Measurements from ENCODE around the gene C11orf52. TPM values are rescaled to one million over a fixed set of nuclear protein-coding genes. Genes with fewer than 3 reads are reported as not detected.

Gene C11orf52
- total RNA-seq, 1 donor from 2014 or later = 5.0 TPM

DNA sequence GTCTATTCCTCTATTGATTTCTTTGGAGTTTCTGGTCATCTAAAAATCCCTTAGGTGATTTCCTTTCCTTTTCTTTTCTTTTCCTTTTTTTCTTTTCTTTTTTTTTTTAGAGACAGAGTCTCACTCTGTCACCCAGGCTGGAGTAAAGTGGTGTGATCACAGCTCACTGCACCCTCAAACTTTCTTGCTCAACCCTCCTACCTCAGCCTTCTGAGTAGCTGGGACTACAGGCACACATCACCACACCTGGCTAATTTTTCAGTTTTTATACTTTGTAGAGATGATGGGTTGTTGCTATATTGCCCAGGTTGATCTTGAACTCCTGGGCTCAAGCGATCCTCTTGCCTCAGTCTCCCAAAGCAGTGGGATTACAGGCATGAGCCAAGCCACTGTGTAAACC is 1.9 kb upstream of the C11orf52 start:
- Histone ChIP-seq H3K27me3 (ENCODE audit: control insufficient read depth, insufficient read depth, low read length) (no peaks in the 10 kb centered on the region), H3K4me3 (ENCODE audit: low read depth, low read length) (no peak overlapping the region), H3K36me3 (ENCODE audit: control insufficient read depth, insufficient read depth, low read length) (no peaks in the 10 kb centered on the region)
- TF ChIP-seq, protein P1, sequence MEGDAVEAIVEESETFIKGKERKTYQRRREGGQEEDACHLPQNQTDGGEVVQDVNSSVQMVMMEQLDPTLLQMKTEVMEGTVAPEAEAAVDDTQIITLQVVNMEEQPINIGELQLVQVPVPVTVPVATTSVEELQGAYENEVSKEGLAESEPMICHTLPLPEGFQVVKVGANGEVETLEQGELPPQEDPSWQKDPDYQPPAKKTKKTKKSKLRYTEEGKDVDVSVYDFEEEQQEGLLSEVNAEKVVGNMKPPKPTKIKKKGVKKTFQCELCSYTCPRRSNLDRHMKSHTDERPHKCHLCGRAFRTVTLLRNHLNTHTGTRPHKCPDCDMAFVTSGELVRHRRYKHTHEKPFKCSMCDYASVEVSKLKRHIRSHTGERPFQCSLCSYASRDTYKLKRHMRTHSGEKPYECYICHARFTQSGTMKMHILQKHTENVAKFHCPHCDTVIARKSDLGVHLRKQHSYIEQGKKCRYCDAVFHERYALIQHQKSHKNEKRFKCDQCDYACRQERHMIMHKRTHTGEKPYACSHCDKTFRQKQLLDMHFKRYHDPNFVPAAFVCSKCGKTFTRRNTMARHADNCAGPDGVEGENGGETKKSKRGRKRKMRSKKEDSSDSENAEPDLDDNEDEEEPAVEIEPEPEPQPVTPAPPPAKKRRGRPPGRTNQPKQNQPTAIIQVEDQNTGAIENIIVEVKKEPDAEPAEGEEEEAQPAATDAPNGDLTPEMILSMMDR (IDR thresholded peaks at IDR 0.05; ENCODE audit: insufficient read depth, low read length, poor library complexity, severe bottlenecking) = no peak
- no peak for DNase-seq (ENCODE audit: low read depth)

DNA sequence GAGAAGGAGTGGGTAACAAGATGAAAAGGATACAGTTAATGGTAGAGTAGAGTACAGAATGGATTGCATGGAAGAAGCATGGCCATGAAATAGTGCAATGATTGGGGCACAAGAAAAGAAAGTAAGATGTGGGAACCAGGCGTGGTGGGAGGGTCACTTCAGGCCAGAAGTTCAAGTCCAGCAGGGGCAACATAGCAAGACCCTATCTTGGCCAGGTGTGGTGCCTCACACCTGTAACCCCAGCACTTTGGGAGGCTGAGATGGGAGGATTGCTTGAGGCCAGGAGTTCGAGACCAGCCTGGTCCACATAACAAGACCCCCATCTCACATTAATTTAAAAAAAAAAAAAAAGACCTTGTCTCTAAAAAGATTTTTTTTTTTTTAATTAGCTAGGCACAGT is 1.4 kb upstream of the C11orf52 start:
- Histone ChIP-seq H3K36me3 (ENCODE audit: control insufficient read depth, insufficient read depth, low read length) (no peaks in the 10 kb centered on the region), H3K4me3 (ENCODE audit: low read depth, low read length) (no peak overlapping the region), H3K27me3 (ENCODE audit: control insufficient read depth, insufficient read depth, low read length) (no peaks in the 10 kb centered on the region)
- TF ChIP-seq, protein P1 (IDR thresholded peaks at IDR 0.05; ENCODE audit: insufficient read depth, low read length, poor library complexity, severe bottlenecking) = no peak
- DNase-seq (ENCODE audit: low read depth) = no peak

DNA sequence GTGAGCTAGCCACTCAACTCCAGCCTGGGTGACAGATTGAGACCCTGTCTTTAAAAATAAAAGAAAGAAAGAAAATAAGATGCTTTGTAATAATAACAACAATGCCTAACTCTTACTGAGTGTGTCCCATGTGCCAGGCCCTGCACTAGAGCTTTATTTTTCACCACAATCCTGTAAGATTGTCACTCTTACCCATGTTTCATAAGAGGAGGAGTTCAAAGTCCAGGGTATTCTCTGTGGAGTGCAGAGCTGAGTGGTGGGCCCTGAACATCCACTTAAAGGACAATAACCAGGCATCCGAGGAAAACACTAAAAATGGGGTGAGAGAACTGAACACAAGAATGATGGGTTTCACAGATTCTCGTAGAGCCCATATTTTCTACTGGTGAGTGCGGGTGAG is 925 bp upstream of the C11orf52 start:
- TF ChIP-seq, protein P1 (IDR thresholded peaks at IDR 0.05; ENCODE audit: insufficient read depth, low read length, poor library complexity, severe bottlenecking) = no peak
- Histone ChIP-seq H3K36me3 (ENCODE audit: control insufficient read depth, insufficient read depth, low read length) (no peaks in the 10 kb centered on the region), H3K27me3 (ENCODE audit: control insufficient read depth, insufficient read depth, low read length) (no peaks in the 10 kb centered on the region), H3K4me3 (ENCODE audit: low read depth, low read length) (no peak overlapping the region)
- no peak for DNase-seq (ENCODE audit: low read depth)

DNA sequence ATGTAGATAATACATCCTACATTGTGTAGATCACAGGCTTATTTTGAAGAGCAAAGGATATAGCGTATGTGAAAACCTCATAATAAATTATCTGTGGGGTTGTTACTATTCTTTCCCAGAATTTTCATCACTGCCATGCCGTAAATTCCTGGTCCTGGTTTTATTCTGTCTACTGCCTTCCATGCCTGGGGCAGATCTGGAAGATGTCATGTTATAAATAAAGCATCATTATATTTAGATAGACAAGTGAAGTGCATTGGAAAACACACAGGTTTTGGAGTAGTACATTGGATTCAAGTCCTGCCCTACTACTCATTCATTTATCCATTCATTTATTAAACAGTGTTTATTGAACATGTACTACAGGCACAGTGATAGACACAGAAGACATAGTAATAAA is 2.2 kb downstream of the C11orf52 start:
- no peaks in the 10 kb centered on the region for H3K27me3 ChIP-seq (ENCODE audit: control insufficient read depth, insufficient read depth, low read length)
- no peak overlapping the region for H3K4me3 ChIP-seq (ENCODE audit: low read depth, low read length)
- H3K36me3 ChIP-seq (ENCODE audit: control insufficient read depth, insufficient read depth, low read length) = no peaks in the 10 kb centered on the region
- no peak for DNase-seq (ENCODE audit: low read depth)
- TF ChIP-seq, protein P1 (IDR thresholded peaks at IDR 0.05; ENCODE audit: insufficient read depth, low read length, poor library complexity, severe bottlenecking) = no peak

DNA sequence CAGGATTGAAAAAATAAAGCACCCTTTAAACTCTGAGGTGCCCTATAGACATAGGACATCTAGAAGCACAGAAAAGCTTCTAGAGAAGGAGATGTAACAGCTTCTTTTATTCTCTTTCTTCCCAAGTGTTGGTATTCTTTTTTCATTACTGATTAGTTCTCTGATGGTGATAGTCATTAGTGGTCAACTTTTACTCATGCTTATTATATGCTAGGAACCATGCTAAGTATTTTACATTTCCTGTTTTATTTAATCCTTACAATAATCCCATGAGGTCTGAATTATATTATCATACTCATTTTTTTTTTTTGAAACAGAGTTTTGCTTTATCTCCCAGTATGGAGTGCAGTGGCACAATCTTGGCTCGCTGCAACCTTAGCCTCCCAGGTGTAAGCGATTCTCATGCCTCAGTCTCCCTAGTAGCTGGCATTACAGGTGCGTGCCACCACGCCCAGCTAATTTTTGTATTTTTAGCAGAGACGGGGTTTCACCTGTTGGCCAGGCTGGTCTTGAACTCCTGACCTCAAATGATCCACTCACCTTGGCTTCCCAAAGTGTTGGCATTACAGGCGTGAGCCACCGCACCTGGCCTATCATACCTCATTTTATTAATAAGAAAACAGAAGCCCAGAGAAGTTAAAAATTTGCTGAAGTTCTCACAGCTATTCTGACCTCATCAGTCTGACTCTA is 3.0 kb downstream of the C11orf52 start:
- TF ChIP-seq, protein P1 (IDR thresholded peaks at IDR 0.05; ENCODE audit: insufficient read depth, low read length, poor library complexity, severe bottlenecking) = no peak
- Histone ChIP-seq H3K36me3 (ENCODE audit: control insufficient read depth, insufficient read depth, low read length) (no peaks in the 10 kb centered on the region), H3K27me3 (ENCODE audit: control insufficient read depth, insufficient read depth, low read length) (no peaks in the 10 kb centered on the region), H3K4me3 (ENCODE audit: low read depth, low read length) (no peak overlapping the region)
- DNase-seq (ENCODE audit: low read depth) = no peak

DNA sequence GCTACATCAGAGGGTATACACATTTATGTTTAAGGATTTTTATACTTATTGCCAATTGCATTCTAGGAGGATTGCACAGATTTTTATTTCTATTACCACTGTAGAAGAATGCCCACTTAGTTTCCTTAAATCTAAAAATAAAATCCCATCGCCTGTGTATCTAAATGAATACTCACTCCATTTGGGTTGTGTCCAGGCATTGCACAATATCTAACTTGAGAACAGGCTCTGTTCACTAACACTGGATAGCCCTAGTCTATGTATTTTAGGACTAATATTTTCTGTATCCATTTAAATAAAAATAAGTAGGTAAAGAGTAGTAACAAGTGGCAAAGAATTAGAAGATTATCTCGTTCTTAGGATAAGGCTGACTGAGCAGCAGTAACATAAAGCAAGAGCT is 4.1 kb downstream of the C11orf52 start:
- Histone ChIP-seq H3K27me3 (ENCODE audit: control insufficient read depth, insufficient read depth, low read length) (no peaks in the 10 kb centered on the region), H3K4me3 (ENCODE audit: low read depth, low read length) (no peak overlapping the region), H3K36me3 (ENCODE audit: control insufficient read depth, insufficient read depth, low read length) (no peaks in the 10 kb centered on the region)
- TF ChIP-seq, protein P1 (IDR thresholded peaks at IDR 0.05; ENCODE audit: insufficient read depth, low read length, poor library complexity, severe bottlenecking) = no peak
- DNase-seq (ENCODE audit: low read depth) = no peak
